Ishikawa (cell line): ENCODE measurements around the gene OBSCN.

Source experiments
- CEBPB ChIP-seq: IDR thresholded peaks from 2 replicates; pipeline ENCODE4 v1.6.1; 2012
- CREB1 ChIP-seq: IDR thresholded peaks from 2 replicates; pipeline ENCODE4 v1.6.1; 2012; ENCODE audit warnings: low read depth
- EGR1 ChIP-seq: IDR thresholded peaks from 2 replicates; pipeline ENCODE4 v1.6.1; 2012
- EP300 ChIP-seq: IDR thresholded peaks from 2 replicates; pipeline ENCODE4 v1.6.1; 2012; ENCODE audit warnings: borderline replicate concordance
- FOXM1 ChIP-seq: IDR thresholded peaks from 2 replicates; pipeline ENCODE4 v1.6.1; 2012; ENCODE audit warnings: low read depth, borderline replicate concordance
- MAX ChIP-seq: IDR thresholded peaks from 2 replicates; pipeline ENCODE4 v1.6.1; 2012
- NFIC ChIP-seq: IDR thresholded peaks from 2 replicates; pipeline ENCODE4 v1.6.1; 2012
- RAD21 ChIP-seq: IDR thresholded peaks from 2 replicates; pipeline ENCODE4 v1.6.1; 2012; ENCODE audit warnings: low read depth
- REST ChIP-seq: IDR thresholded peaks from 2 replicates; pipeline ENCODE4 v1.6.1; 2012; ENCODE audit warnings: low read depth, mild to moderate bottlenecking
- TAF1 ChIP-seq: IDR thresholded peaks from 2 replicates; pipeline ENCODE4 v1.6.1; 2012; ENCODE audit warnings: low read depth, mild to moderate bottlenecking
- TCF12 ChIP-seq: IDR thresholded peaks from 2 replicates; pipeline ENCODE4 v1.6.1; 2012; ENCODE audit warnings: low read depth
- TEAD4 ChIP-seq: IDR thresholded peaks from 2 replicates; pipeline ENCODE4 v1.6.1; 2012
- USF1 ChIP-seq: IDR thresholded peaks from 2 replicates; pipeline ENCODE4 v1.6.1; 2012
- YY1 ChIP-seq: IDR thresholded peaks from 2 replicates; pipeline ENCODE4 v1.6.1; 2012; ENCODE audit warnings: low read depth
- ZBTB7A ChIP-seq: IDR thresholded peaks from 2 replicates; pipeline ENCODE4 v1.6.1; 2012; ENCODE audit warnings: low read depth

Gene OBSCN

GRCh38 chr1:228370439-228370940 is 162.6 kb downstream of the OBSCN start:
- TF ChIP-seq USF1 (no peak), TEAD4 (no peak), TCF12 (no peak), ZBTB7A (no peak), EGR1 (no peak), NFIC (no peak), FOXM1 (no peak), MAX (no peak), REST (no peak), TAF1 (no peak), CREB1 (no peak), YY1 (no peak), CEBPB (no peak), EP300 (no peak), RAD21 (no peak)

- TF ChIP-seq CREB1, result no peak
- TF ChIP-seq TEAD4, result no peak
- TF ChIP-seq RAD21, result no peak
- TF ChIP-seq USF1, result no peak
- TF ChIP-seq FOXM1, result no peak
- no peak for TF ChIP-seq TCF12
- 0 out of 2 replicates have a peak, but pooled peaks have one; percentile 19 for TF ChIP-seq EP300
- peak; percentile 69 for TF ChIP-seq MAX
- TF ChIP-seq YY1, result no peak
- TF ChIP-seq REST, result no peak
- peak; percentile 68 for TF ChIP-seq EGR1
- TF ChIP-seq NFIC, result peak; percentile 62
Measured at GRCh38 chr1:228370941-228371740, 163.3 kb downstream of the OBSCN start.

GRCh38 chr1:228371741-228372182 is 163.9 kb downstream of the OBSCN start:
- TF ChIP-seq RAD21 (no peak), REST (no peak), TCF12 (no peak), FOXM1 (no peak), CREB1 (no peak), ZBTB7A (no peak), MAX (no peak), TAF1 (no peak), USF1 (no peak), YY1 (no peak)
